Measurements from ENCODE around the gene MRGPRX3.

The MRGPRX3 gene

GRCh38 chr11:18132341-18132740 is at the start of gene MRGPRX3:
Gene MRGPRX3 (plus strand): TSS chr11:18132571. CDS start chr11:18137203, 4,632 bp downstream.
- no peak for TF ChIP-seq CTCF (conservative IDR thresholded peaks at IDR 0.05)

GRCh38 chr11:18088366-18088765 is 44.0 kb upstream of the MRGPRX3 start:
- TF ChIP-seq CTCF (conservative IDR thresholded peaks at IDR 0.05) = no peak
- H3K27ac ChIP-seq = peak overlapping the region; percentile 17

More at GRCh38 chr11:18132341-18132740, at the start of gene MRGPRX3:
- peak within 1 kb of the TSS; percentile 15 for H3K27ac ChIP-seq

GRCh38 chr11:18088966-18089365 is 43.4 kb upstream of the MRGPRX3 start:
- no peak for TF ChIP-seq CTCF (conservative IDR thresholded peaks at IDR 0.05)
- H3K27ac ChIP-seq = peak overlapping the region; percentile 17

- no peak for TF ChIP-seq CTCF (conservative IDR thresholded peaks at IDR 0.05)
- H3K27ac ChIP-seq = peak overlapping the region; percentile 74; the same call in 1 of the 2 replicates
Observed at GRCh38 chr11:18091731-18092130, 40.6 kb upstream of the MRGPRX3 start.

- TF ChIP-seq CTCF (conservative IDR thresholded peaks at IDR 0.05) = no peak
- H3K27ac ChIP-seq = peak overlapping the region; percentile 74
Observed at GRCh38 chr11:18093959-18094358, 38.4 kb upstream of the MRGPRX3 start.

- H3K27ac ChIP-seq = no peak overlapping the region
- TF ChIP-seq CTCF (conservative IDR thresholded peaks at IDR 0.05) = no peak
Observed at GRCh38 chr11:18100926-18101656, 31.3 kb upstream of the MRGPRX3 start.

- peak overlapping the region; percentile 81; the same call in 1 of the 2 replicates for H3K27ac ChIP-seq
- no peak for TF ChIP-seq CTCF (conservative IDR thresholded peaks at IDR 0.05)
Observed at GRCh38 chr11:18105086-18105801, 27.1 kb upstream of the MRGPRX3 start.

All from VCaP (cell line).